RWPE1 (cell line): ENCODE results near the gene RGS14.

Experiments
- CTCF ChIA-PET: fragments of 350-600 bp; sonication (Branson Sonifier 250); formaldehyde crosslinking; extraction: SDS; loops from one replicate; lab custom pipeline; 2021; lab: Yijun Ruan, JAX
- POLR2A ChIA-PET: fragments of 400-600 bp; formaldehyde crosslinking; extraction: SDS; loops from one replicate; lab custom pipeline; 2020; ENCODE audit warnings: antibody characterized with exemption; ENCODE audit not compliant: low non-redundant PET; lab: Yijun Ruan, JAX
- DNase-seq: peaks from one replicate; pipeline ENCODE4 v3.0.0; 2012; ENCODE audit warnings: low spot score
- H3K27ac ChIP-seq: fragments of 450-650 bp; 2 replicates; pipeline ENCODE4 v1.5.1; 2017
- TF ChIP-seq, protein P1 (sequence below): fragments of 450-650 bp; conservative IDR thresholded peaks from 2 replicates; pipeline ENCODE4 v1.5.1; 2017; ENCODE audit warnings: low read depth, mild to moderate bottlenecking

The RGS14 gene

DNA sequence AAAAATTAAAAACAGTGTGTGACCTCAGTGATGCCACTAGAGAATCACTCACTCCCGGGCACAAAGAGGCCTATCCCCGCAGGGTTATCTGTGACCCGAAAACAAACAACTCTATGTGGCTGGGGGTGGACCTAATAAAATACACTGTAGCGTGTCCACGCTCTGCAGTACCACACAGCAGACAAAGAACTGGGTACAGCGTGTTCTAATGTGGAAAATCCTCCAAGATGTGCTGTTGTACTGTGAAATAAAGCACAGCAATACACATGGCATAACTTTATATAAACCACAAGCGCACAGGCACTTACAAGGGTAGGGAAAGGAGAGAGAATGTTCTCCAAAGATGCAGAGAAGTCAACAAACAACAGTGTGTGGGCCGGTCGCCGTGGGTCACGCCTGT is 18.4 kb downstream of the RGS14 start:
- ChIA-PET POLR2A (no interaction called here), CTCF (no interaction called here)
- no peak for DNase-seq
- H3K27ac ChIP-seq = no peak overlapping the region
- TF ChIP-seq, protein P1, sequence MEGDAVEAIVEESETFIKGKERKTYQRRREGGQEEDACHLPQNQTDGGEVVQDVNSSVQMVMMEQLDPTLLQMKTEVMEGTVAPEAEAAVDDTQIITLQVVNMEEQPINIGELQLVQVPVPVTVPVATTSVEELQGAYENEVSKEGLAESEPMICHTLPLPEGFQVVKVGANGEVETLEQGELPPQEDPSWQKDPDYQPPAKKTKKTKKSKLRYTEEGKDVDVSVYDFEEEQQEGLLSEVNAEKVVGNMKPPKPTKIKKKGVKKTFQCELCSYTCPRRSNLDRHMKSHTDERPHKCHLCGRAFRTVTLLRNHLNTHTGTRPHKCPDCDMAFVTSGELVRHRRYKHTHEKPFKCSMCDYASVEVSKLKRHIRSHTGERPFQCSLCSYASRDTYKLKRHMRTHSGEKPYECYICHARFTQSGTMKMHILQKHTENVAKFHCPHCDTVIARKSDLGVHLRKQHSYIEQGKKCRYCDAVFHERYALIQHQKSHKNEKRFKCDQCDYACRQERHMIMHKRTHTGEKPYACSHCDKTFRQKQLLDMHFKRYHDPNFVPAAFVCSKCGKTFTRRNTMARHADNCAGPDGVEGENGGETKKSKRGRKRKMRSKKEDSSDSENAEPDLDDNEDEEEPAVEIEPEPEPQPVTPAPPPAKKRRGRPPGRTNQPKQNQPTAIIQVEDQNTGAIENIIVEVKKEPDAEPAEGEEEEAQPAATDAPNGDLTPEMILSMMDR = no peak

DNA sequence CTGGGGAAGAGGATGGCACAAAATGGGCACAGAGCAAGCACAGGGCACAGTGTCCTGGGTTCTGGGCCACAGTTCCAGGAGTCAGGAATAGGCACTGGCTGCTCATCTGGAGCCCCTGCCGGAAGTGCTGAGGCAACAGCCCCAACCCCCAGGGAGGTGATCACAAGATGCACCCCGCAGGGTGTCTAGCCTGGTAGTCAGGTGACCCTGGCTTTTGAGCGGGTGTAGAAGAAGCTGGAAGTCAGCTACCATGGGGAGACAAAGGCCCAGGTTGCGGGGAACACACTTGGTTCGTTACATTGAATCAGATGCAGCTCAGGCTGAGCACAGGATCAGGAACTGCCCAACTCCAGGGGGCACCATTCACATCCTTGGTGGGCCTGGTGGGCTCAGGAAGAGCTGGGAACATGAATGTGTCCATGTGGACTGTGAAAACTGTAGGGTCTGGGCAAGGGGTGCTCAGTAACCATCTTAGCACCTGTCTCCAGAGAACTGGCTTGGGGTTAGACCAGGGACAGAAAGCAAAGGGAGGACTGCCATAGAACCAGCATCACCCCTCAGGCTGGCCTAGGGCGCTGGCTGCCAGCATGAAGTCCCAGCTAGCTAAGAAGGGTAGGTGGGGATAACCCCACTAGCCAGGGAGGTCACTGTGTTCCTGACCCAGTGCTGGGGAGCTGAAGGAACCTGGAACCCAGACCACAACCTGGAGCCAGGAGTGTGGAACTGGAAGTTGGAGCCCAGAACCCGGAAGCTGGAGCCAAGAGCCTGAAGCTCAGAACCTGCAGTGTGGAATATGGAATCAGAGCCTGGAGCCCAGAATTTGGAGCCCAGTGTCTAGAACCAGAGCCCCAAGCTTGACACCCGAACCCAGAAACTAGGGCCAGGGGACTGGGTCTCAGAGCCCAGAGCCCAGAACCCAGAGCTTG is 20.4 kb downstream of the RGS14 start:
- CTCF ChIA-PET = interaction anchor here (0.5 to 2.4 kb wide), 8 partner anchors 9 to 590 kb away, joined by 3 to 8 read pairs (median 3); no protein-coding TSS in a partner anchor
- TF ChIP-seq, protein P1 = no peak
- POLR2A ChIA-PET = interaction anchor here (0.6 to 0.8 kb wide), 2 partner anchors 10 to 11 kb away, joined by 3 to 5 read pairs; no protein-coding TSS in a partner anchor
- H3K27ac ChIP-seq = peak overlapping the region; percentile 1; the same call in 1 of the 2 replicates
- DNase-seq = no peak

DNA sequence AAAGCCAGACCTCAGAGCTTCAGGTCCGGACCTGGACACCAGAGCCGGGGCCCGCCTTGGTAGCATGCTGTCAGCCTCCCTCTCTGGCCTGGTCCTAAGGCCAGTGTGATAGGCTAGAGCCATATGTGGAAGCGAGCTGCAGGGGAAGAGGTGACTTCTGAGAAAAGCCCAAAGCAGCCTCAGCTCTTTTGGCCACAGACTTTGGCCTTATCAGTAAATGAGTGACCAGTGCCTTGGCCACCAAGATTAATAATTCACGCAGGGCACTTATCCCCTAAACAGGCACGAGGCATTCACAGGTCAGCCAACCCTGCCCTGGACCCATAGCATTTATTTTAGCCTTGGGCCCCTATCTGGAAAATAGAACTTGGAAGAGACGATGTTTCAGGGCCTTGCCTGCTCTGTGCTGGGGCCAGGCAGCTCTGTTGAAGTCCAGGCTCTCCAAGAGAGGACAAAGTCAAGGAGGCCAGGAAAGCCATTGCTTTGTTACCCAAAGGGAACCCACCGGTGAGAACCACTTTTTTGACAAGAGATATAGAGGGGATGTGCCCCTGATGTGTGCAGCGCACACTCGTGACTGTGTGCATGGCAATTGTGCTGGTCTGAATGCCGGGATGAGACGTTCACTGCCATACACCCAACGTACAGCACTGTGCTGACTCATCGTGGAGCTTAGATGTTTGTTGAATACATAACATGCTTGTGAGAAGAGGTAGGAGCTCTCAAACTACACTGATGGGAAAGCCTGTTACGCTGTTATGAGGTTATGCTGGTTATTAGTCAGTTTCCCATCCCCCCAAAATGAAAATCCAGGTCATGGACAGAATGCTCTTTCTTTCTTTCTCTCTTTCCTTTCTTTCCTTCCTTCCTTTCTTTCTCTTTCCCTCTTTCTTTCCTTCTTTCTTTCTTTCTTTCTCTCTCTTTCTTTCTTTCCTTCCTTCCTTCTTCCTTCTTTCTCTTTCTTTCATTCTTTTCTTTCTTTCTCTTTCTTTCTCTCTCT is 21.5 kb downstream of the RGS14 start:
- ChIA-PET CTCF (interaction anchor here (0.5 to 2.4 kb wide), 8 partner anchors 9 to 352 kb away, joined by 3 to 8 read pairs (median 3); no protein-coding TSS in a partner anchor), POLR2A (interaction anchor here (0.6 kb wide), 1 partner anchor 30 kb away, joined by 7 read pairs; no protein-coding TSS in a partner anchor)
- TF ChIP-seq, protein P1 = no peak
- peak; percentile 75 for DNase-seq
- H3K27ac ChIP-seq = no peak overlapping the region; the same call in 1 of the 2 replicates

DNA sequence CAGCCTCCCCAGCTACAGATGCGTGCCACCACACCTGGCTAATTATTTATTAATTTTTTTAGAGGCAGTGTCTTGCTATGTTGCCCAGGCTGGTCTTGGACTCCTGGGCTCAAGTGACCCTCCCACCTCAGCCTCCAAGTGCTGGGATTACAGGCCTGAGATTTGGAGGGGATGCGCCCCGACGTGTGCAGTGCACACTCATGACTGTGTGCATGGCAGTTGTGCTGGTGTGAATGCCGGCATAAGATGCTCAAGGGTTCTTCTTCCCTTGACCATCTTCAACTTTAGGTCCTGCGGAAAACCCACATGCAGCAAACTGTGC is 23.0 kb downstream of the RGS14 start:
- TF ChIP-seq, protein P1 = no peak
- DNase-seq = no peak
- ChIA-PET CTCF (no interaction called here), POLR2A (no interaction called here)
- H3K27ac ChIP-seq = no peak overlapping the region

DNA sequence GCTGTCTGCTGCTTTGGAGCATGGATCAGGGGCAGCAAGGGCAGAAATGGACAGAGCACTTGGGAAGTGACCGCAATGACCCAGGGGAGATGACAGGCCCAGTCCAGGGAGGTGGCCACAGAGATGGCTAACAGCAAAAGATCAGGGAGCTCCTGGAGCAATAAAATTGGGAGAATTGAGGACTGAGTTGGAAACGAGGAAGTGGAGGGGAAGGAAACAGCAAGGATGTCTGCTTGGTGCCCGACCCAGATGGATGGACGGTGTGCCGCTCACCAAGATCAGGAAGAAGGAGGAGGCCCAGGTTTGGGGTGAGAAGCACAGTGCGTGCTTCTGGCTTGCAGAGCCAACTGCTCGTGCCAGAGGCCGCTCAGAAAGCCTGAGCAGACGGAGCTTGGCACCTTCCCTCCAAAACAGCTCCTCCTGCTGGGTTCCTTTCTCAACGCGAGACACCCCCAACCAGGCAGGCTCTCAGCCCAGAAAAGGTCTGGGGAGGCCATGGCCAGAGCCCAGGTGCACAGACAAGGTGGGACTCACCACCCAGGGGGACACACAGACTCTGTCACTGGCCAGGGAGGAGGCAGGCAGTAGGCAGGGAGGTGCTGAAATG is 24.8 kb downstream of the RGS14 start:
- DNase-seq = no peak
- no peak overlapping the region for H3K27ac ChIP-seq
- ChIA-PET CTCF (interaction anchor here (0.6 to 1.3 kb wide), 5 partner anchors 11 to 268 kb away, joined by 3 to 11 read pairs (median 7); no protein-coding TSS in a partner anchor), POLR2A (no interaction called here)
- TF ChIP-seq, protein P1 = no peak
